NCI-H1092 (cell line): ENCODE measurements around the gene OSGEPL1.
"Not testable (repeated sequence)": the region's sequence is repeated elsewhere in the genome, so short reads cannot be mapped to it uniquely, and the experiment has no call there.

Experiments
- DNase-seq: peaks from one replicate; lab custom pipeline; 2025; lab: John Stamatoyannopoulos, UW

OSGEPL1 gene, protein sequence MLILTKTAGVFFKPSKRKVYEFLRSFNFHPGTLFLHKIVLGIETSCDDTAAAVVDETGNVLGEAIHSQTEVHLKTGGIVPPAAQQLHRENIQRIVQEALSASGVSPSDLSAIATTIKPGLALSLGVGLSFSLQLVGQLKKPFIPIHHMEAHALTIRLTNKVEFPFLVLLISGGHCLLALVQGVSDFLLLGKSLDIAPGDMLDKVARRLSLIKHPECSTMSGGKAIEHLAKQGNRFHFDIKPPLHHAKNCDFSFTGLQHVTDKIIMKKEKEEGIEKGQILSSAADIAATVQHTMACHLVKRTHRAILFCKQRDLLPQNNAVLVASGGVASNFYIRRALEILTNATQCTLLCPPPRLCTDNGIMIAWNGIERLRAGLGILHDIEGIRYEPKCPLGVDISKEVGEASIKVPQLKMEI

DNA sequence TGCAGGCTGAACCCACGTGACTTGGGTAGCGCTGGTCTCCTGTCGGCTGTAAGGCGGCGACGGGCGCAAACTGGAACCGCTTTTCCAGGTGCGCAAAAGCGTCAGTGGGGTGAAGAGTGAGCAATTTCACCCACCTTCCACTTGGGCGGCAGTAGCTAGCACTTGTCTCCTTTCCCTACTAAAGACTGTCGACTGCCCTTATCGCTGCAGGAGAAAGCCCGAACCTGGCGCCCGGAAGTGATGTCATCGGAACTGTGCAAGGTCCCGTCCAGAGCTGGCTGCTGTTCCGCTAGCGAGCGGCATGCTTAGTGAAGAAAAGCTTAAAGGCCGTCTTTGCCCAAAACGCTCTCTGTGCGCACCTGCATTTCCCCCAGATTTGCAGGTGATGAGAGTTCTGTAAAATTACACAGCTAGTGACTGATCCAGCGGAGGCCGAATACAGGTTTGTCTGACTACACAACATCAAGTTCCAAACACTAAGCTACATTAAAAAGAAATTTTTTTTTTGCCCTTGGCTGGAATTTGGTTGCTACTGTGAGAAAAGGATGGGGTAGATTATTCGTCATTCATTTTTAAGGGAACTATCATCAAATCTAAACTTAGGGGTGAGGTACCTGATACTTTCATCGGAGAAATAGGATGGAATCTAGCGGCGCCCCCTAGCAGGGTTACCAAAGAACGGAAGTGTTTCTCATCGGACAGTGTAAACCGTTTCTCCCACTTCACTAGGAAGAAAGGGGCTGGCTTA lies at the start of gene OSGEPL1:
Gene OSGEPL1, minus strand, starts transcription at position 242 of the 748 bp plus-strand sequence. CDS start 1,152 bp downstream, outside the sequence.
- peak; percentile 86 for DNase-seq

- no peak for DNase-seq
Measured at GRCh38 chr2:189803431-189803830, 40.8 kb upstream of the OSGEPL1 start.

- DNase-seq: no peak
Measured at GRCh38 chr2:189802396-189802912, 39.9 kb upstream of the OSGEPL1 start.

- DNase-seq: no peak
Measured at GRCh38 chr2:189799531-189799930, 36.9 kb upstream of the OSGEPL1 start.

DNA sequence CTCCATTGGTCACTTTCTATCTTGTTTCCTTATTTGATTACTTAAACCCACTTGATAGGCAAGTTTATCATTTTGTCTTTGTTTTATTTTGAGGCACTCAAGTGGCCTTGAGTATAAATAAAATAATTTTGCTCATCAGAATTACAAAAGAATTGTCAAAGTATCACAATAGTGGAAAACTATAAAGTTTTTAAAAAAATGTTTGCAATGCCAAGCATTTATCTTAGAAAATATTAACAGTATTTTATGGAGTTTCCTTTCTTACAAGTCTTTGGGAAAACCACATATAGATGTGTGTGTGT lies 36.4 kb upstream of the OSGEPL1 start:
- DNase-seq: no peak

DNA sequence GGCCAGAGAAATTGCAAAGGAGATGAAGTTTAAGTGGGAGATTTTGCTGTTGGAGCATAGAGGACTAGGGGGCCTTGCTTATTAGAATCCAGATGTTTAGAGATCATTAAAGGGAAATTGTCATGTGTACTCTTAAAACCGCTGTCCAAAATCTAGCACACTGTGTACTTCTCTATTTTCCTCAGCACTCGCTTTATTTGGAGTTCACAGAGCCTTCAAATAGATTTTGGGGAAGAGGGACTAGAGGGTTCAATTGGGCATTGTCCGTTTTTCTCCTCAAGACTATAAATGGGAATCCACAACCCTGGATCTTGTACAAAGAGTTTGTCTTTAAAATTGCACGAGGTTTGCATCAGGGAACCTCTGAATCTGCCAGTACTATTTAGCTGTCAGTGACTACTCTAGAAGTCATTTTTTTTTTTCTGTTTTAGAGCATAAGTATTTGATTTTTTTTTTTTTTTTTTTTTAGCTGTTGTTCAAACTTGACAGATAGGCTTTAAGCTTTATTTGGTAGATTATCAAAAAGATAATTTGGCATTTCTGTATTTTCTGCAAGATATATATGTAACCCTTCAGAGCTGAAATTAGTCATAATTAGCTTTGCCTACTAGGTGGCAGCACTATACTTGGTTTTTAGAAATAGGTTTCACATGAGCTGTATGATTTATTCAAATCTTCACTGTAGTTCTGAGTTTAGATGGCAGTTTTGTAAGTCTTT lies 35.9 kb upstream of the OSGEPL1 start:
- DNase-seq: no peak

DNA sequence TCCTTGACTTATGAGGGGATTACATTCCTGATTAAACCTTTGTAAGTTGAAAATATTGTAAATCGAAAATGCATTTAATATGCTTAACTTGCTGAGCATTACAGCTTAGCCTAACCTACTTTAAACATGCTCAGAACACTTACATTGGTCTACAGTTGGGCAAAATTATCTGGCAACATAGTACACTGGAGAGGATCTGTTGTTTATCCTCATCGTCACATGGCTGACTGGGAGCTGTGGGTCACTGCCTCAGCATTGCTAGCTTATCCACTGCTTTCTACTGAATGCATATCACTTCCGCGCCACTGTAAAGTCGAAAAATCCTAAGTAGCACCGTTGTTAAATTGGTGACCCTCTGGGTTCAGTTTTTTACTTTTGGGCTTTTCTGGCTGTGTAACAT lies 35.3 kb upstream of the OSGEPL1 start:
- DNase-seq: no peak

DNA sequence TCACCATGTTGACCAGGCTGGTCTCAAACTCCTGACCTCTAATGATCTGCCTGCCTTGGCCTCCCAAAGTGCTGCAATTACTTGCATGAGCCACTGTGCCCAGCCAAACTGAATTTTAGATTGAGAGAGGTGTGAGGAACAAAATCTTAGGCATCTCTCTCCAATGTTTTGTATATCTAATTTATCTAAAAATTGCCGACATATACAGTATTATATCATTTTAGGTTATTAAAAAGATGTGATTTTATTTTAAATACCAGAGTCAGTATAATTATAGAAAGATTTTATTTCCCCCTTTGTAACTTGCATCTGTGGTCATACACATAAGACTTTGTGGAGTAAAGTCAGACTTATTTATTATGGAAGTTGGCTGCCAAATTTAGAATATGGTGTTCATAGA lies 31.7 kb upstream of the OSGEPL1 start:
- DNase-seq: no peak

- no peak for DNase-seq
Measured at GRCh38 chr2:189791338-189792042, 28.9 kb upstream of the OSGEPL1 start.

DNA sequence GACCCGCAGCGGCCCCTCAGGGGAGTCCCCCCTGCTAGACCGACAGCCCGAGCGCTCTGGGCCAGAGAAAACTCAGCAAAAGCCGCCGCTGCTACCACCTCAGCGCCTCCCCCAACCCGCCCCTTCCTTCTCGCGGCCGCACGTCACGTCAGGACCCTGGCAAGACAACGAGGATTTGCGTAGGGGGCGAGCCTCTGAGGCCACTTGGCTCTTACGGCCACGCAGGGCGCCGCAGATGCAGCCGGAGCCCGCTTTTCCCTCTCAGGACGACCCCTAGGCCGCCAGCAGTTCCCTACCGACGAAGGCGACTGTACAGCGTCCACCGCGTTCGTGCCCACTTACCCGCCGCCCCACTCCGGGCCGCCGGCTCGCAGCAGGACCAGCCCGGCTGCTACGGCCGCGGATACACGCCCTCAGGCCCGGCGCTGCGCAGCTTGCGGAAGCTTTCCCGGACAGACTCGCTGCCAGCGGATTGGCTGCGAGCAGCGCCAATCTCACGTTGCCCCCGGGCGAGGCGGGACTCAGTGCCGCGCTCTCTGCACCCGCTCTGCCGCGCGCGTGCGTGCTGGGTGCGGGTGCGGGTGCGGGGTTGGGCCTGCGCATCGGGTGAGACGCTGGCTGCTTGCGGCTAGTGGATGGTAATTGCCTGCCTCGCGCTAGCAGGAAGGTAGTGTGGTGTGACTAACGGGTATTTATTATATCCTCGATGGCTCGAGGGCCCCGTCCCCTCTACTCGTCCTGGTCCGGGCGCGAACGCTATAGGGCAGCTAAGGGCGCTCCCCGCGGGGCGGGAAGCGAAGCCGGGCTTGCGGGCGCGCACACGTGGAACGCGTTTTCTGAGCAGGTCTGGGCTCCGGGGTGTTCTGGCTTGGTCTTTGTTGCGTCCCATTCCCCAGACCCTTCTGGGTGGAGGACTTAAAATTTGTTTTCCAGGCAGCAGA lies 21.6 kb upstream of the OSGEPL1 start, which contains the start of the genes ORMDL1 and PMS1:
Gene ORMDL1, minus strand, starts transcription at position 413 of the 941 bp plus-strand sequence. CDS start 1,744 bp downstream, outside the sequence.
Gene PMS1, plus strand, starts transcription at position 524 of the 941 bp plus-strand sequence. CDS start 7,360 bp downstream, outside the sequence.
- peak; percentile 85 for DNase-seq

DNA sequence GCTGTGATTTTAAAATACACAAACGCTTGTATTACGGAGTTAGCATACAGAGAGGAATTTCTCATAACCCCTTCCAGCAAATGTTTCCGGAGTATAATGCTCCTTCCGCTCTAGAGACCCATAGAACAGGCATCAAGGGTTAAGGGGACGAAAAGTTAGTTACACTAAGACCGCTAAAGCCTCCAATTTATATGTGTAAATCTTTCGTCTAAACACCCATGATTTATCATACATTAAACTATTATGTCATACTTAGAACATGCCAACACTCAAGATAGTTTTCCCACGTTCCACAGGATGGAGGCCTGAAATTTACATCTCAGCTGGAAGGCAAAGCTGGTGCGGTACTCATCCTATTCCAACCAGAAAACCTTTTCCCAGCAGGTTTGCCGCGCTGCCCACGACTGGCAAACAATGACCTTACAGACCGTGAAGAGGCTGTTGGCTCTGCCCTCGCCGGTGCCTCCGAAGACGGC lies 20.9 kb upstream of the OSGEPL1 start:
- DNase-seq: no peak

DNA sequence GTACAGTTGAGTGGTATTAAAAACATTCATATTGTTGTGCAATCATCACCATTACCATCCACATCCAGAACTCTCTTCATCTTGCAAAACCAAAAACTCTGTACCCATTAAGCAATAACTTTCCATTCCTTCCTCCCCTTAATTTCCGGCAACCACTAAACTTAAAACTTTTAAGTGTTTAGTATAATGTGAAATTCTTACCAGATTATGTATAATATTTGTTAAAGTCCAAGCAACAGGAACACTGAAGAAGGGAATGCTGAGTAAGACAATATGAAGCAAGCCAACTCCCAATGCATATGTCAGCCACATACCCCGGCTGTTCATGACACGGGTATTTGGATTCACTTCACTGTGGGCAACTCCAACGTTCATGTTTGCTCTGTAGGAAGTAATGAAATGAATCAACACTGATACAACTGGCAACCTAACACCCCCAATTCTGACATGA lies 19.7 kb upstream of the OSGEPL1 start:
- no peak for DNase-seq

DNA sequence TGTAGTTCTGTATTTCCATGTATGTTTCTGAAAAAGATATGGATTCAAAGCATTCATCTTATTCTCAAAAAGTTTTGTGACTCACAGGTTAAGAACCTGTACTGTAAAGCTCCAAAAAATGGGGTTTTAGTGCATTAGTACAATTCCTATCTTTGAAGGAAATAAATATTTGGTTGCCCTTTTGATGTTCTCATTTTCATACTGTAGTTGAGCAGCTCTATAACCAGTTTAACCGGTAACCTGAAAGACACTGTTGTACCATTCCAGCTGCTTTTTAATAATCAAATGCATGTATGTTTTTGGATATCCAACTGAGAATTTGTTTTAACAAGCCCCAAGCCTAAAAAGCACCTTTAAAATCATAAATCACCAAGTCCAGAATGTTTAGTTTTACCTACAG lies 9.6 kb upstream of the OSGEPL1 start:
- DNase-seq: no peak

- DNase-seq: no peak
Measured at GRCh38 chr2:189770590-189771322, 8.2 kb upstream of the OSGEPL1 start.

- no peak for DNase-seq
Measured at GRCh38 chr2:189763908-189764661, 1.5 kb upstream of the OSGEPL1 start.

GRCh38 chr2:189762229-189762550 lies 402 bp downstream of the OSGEPL1 start:
- no peak for DNase-seq

- DNase-seq: not testable (repeated sequence)
Measured at GRCh38 chr2:189760154-189760553, 2.4 kb downstream of the OSGEPL1 start.

DNA sequence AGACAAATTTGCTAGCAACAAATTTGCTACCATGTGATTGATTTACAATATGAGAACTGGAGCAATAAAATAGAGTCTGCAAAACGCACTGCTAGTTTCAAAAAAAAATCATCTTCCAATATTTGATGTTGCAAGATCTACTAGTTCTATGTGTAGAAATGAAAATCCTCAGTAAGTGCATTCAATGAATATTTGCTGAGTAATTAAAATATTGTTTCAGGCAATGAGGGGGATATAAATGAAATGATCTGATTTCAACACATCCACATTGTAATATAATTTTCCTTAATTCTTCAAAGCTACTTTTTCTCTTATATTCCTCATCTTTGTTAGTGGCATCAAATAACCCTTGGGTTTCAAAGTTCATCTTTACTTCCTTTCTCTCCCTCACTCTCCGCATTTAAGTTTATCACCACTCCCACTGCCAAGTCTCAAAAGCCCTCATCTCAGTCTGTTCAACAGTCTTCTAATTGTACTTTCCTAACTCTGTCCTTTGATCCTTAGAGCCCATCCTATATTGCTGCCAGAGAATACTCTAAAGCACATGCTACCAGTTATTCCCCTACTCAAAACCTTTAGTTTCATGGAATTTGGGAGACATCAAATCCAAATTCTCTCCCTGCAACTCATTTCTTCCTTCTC lies 6.2 kb downstream of the OSGEPL1 start:
- no peak for DNase-seq
